Cardiac muscle cell (in vitro differentiated cells and primary cell): ENCODE measurements around the gene KTN1. TPM values are rescaled to one million over a fixed set of nuclear protein-coding genes. Genes with fewer than 3 reads are reported as not detected.

Experiments
- DNase-seq, 2 donors: peaks; one replicate each; pipeline versions ENCODE4 v3.0.0 to v3.0.0-alpha.2; 2010 to 2017; ENCODE audit warnings: low read depth in 1 of 2, low spot score in 1 of 2
- H3K27ac ChIP-seq: fragments of 200-600 bp; sonication (generic); 2 replicates; pipeline ENCODE4 v1.5.1; 2016
- H3K27me3 ChIP-seq: fragments of 200-600 bp; sonication (generic); 2 replicates; pipeline ENCODE4 v1.6.0; 2016; ENCODE audit warnings: control low read depth
- H3K36me3 ChIP-seq: fragments of 200-600 bp; sonication (generic); 2 replicates; pipeline ENCODE4 v1.5.1; 2016; ENCODE audit warnings: control low read depth
- H3K4me1 ChIP-seq: fragments of 200-600 bp; sonication (generic); 2 replicates; pipeline ENCODE4 v1.8.1; 2017; ENCODE audit warnings: low read depth, mild to moderate bottlenecking, mixed run types
- H3K4me3 ChIP-seq: fragments of 200-600 bp; sonication (generic); 2 replicates; pipeline ENCODE4 v1.5.1; 2016; ENCODE audit warnings: mild to moderate bottlenecking
- H3K9me3 ChIP-seq: fragments of 200-600 bp; sonication (generic); 2 replicates; pipeline ENCODE4 v1.5.1; 2017; ENCODE audit warnings: low read depth, mild to moderate bottlenecking, control low read depth
- CTCF ChIP-seq: IDR thresholded peaks from 2 replicates; pipeline ENCODE4 v1.5.1; 2012; ENCODE audit warnings: low read depth, mild to moderate bottlenecking, low read length
- polyA plus RNA-seq: library from polyadenylated mRNA; unstranded; fragments of >200 nt; fragmentation: Nextera tagmentation; extraction: Ambion mirVana; gene quantifications from 2 replicates; pipeline ENCODE4 v1.2.1, GENCODE V29; 2016
- total RNA-seq: library from RNA; depleted of rRNA; stranded (reverse); fragments of >200 nt; gene quantifications from 2 replicates; pipeline ENCODE4 v1.2.3, GENCODE V29; 2016

KTN1 gene
- 63.9 and 130 TPM in 2 replicates for total RNA-seq
- polyA plus RNA-seq, result 214 and 240 TPM in 2 replicates

- H3K9me3 ChIP-seq, result no peaks in the 10 kb centered on the region
- TF ChIP-seq CTCF, result no peak
- DNase-seq, result peak; percentile 88 to 93
- H3K27me3 ChIP-seq, result no peaks in the 10 kb centered on the region
- peak within 1 kb of the TSS; percentile 98 for H3K27ac ChIP-seq
- no peaks in the 10 kb centered on the region for H3K36me3 ChIP-seq
- H3K4me1 ChIP-seq, result peaks cover 43% of the 10 kb centered on the region
- peak within 1 kb of the TSS; percentile 86 for H3K4me3 ChIP-seq
Observed at GRCh38 chr14:55579724-55580469, at the start of gene KTN1. Gene KTN1 (plus strand): TSS chr14:55580207. CDS start chr14:55612049, 31,842 bp downstream.

DNA sequence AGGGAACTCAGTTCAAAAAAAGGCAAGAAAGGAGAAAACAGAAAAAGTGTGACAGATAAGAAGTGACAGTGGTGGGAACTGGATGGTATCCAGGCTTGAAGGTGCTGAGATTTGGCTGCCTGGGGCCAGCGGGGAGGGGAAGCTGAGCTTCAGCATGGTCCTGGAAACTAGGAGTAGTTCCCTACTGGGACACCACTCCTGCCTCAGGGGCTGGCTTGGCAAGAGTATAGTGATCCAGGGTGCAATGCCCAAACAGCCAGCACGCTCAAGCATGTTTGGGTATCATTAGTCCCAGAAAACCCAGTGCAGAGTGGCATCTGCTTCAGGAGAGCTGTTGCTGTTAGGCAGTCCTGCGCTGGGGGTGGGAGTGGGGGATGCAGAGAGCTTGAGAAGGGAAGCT, 49.5 kb upstream of the KTN1 start:
- H3K27me3 ChIP-seq, result no peaks in the 10 kb centered on the region
- TF ChIP-seq CTCF, result no peak
- no peak overlapping the region for H3K4me3 ChIP-seq
- H3K9me3 ChIP-seq, result no peaks in the 10 kb centered on the region
- no peak overlapping the region for H3K27ac ChIP-seq
- no peaks in the 10 kb centered on the region for H3K36me3 ChIP-seq
- DNase-seq, result peak in 1 of 2 donors; percentile 14
- peaks cover 17% of the 10 kb centered on the region for H3K4me1 ChIP-seq

- DNase-seq, result peak in 1 of 2 donors; percentile 60
- Histone ChIP-seq H3K27ac (peak overlapping the region; percentile 16), H3K4me1 (peaks cover 17% of the 10 kb centered on the region), H3K4me3 (no peak overlapping the region), H3K27me3 (no peaks in the 10 kb centered on the region), H3K9me3 (no peaks in the 10 kb centered on the region), H3K36me3 (no peaks in the 10 kb centered on the region)
- no peak for TF ChIP-seq CTCF
Observed at GRCh38 chr14:55532645-55533344, 47.2 kb upstream of the KTN1 start.

GRCh38 chr14:55533960-55534359, 46.0 kb upstream of the KTN1 start:
- DNase-seq, result no peak
- H3K4me3 ChIP-seq, result no peak overlapping the region
- H3K27ac ChIP-seq, result no peak overlapping the region
- H3K9me3 ChIP-seq, result no peaks in the 10 kb centered on the region
- no peaks in the 10 kb centered on the region for H3K27me3 ChIP-seq
- H3K36me3 ChIP-seq, result no peaks in the 10 kb centered on the region
- peaks cover 17% of the 10 kb centered on the region for H3K4me1 ChIP-seq
- TF ChIP-seq CTCF, result no peak

DNA sequence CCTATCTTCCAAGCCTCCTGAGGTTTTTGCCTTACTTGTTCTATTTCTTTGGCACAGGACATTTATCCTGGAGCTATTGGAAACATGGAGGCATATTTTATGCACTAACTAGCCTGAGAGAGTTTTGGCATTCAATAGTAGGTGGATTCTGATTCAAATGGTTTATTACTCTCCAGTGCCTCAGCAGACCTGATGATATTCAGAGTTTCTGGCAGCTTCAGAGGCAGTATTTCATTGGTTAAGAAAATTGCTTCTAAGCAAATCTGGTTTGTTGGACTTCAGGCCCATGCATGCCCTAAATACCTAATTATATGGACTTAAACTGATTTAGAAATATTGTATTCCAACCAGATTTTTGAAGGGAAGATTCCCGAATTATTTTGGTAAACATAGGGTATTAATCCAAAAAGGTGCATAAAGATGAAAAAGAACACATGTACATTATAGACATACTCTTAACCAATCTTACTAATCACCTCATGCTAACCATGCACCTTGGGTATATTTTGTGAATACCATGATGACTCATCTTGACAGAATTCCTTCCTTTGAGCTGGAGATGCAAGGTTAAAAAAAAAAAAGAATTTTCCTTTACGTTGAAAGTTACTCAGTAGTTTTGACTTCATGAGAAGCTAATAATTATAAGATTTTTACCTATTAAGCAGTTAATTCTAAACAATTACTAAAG, 44.3 kb upstream of the KTN1 start:
- no peak for TF ChIP-seq CTCF
- H3K36me3 ChIP-seq, result no peaks in the 10 kb centered on the region
- no peak for DNase-seq
- H3K4me1 ChIP-seq, result peaks cover 10% of the 10 kb centered on the region
- no peak overlapping the region for H3K4me3 ChIP-seq
- H3K27ac ChIP-seq, result no peak overlapping the region
- H3K27me3 ChIP-seq, result no peaks in the 10 kb centered on the region
- no peaks in the 10 kb centered on the region for H3K9me3 ChIP-seq
